H9 (cell line): ENCODE results near the gene CARD11. TPM values are rescaled to one million over a fixed set of nuclear protein-coding genes. Genes with fewer than 3 reads are reported as not detected.

Experiments used
- DNase-seq: peaks from one replicate; pipeline ENCODE4 v3.0.0-alpha.2; 2017
- H2AFZ ChIP-seq: one replicate; pipeline ENCODE4 v1.6.1; 2013; ENCODE audit warnings: mild to moderate bottlenecking, low read length, control low read depth, moderate library complexity
- H2AK5ac ChIP-seq: 2 replicates; pipeline ENCODE4 v1.6.1; 2013; ENCODE audit warnings: low read length, control low read depth, mixed read lengths; ENCODE audit not compliant: insufficient read length
- H2BK120ac ChIP-seq: one replicate; pipeline ENCODE4 v1.6.1; 2013; ENCODE audit warnings: low read depth, mild to moderate bottlenecking, low read length, control low read depth, inconsistent platforms; ENCODE audit not compliant: poor library complexity, severe bottlenecking
- H2BK12ac ChIP-seq: 2 replicates; pipeline ENCODE4 v1.6.1; 2013; ENCODE audit warnings: low read length, control low read depth, mixed read lengths, low read depth; ENCODE audit not compliant: insufficient read length
- H2BK15ac ChIP-seq: 2 replicates; pipeline ENCODE4 v1.6.1; 2013; ENCODE audit warnings: low read depth, low read length, control low read depth
- H2BK20ac ChIP-seq: one replicate; pipeline ENCODE4 v1.6.1; 2013; ENCODE audit warnings: low read depth, mild to moderate bottlenecking, low read length, control low read depth, inconsistent platforms; ENCODE audit not compliant: poor library complexity, severe bottlenecking
- H2BK5ac ChIP-seq: 2 replicates; pipeline ENCODE4 v1.6.1; 2013; ENCODE audit warnings: low read length, control low read depth, mixed read lengths; ENCODE audit not compliant: insufficient read length
- H3K14ac ChIP-seq: 2 replicates; pipeline ENCODE4 v1.6.1; 2013; ENCODE audit warnings: low read length, control low read depth; ENCODE audit not compliant: insufficient read depth
- H3K18ac ChIP-seq: 2 replicates; pipeline ENCODE4 v1.6.1; 2013; ENCODE audit warnings: low read depth, mild to moderate bottlenecking, mixed read lengths, low read length, control low read depth; ENCODE audit not compliant: insufficient read length
- H3K23ac ChIP-seq: 2 replicates; pipeline ENCODE4 v1.6.1; 2013; ENCODE audit warnings: low read length, control low read depth, mixed read lengths, low read depth; ENCODE audit not compliant: insufficient read length
- H3K23me2 ChIP-seq: 2 replicates; pipeline ENCODE4 v1.6.1; 2013; ENCODE audit warnings: low read depth, mild to moderate bottlenecking, mixed read lengths, low read length, control low read depth; ENCODE audit not compliant: insufficient read length, poor library complexity, severe bottlenecking
- H3K27ac ChIP-seq: 2 replicates; pipeline ENCODE4 v1.5.1; 2013; ENCODE audit warnings: low read length, control low read depth, mixed read lengths, low read depth; ENCODE audit not compliant: insufficient read length
- H3K27me3 ChIP-seq: 2 replicates; pipeline ENCODE4 v1.6.1; 2013; ENCODE audit warnings: low read length, control low read depth, inconsistent platforms; ENCODE audit not compliant: insufficient read depth
- H3K4ac ChIP-seq: 2 replicates; pipeline ENCODE4 v1.6.1; 2013; ENCODE audit warnings: low read depth, mild to moderate bottlenecking, control low read depth, inconsistent platforms, low read length, moderate library complexity
- H3K4me1 ChIP-seq: 2 replicates; pipeline ENCODE4 v1.6.1; 2013; ENCODE audit warnings: low read length, control low read depth, inconsistent platforms; ENCODE audit not compliant: insufficient read depth
- H3K4me2 ChIP-seq: 2 replicates; pipeline ENCODE4 v1.6.1; 2013; ENCODE audit warnings: low read length, control low read depth, mixed read lengths; ENCODE audit not compliant: insufficient read length, insufficient read depth
- H3K56ac ChIP-seq: 2 replicates; pipeline ENCODE4 v1.6.1; 2013; ENCODE audit warnings: low read depth, mild to moderate bottlenecking, mixed read lengths, low read length, control low read depth; ENCODE audit not compliant: insufficient read length
- H3K79me1 ChIP-seq: 2 replicates; pipeline ENCODE4 v1.6.1; 2013; ENCODE audit warnings: low read depth, mild to moderate bottlenecking, moderate library complexity, low read length, control low read depth, inconsistent platforms; ENCODE audit not compliant: insufficient read depth, poor library complexity, severe bottlenecking
- H3K79me2 ChIP-seq: 2 replicates; pipeline ENCODE4 v1.6.1; 2013; ENCODE audit warnings: low read length, control low read depth, inconsistent platforms; ENCODE audit not compliant: insufficient read depth
- H3K9ac ChIP-seq: 2 replicates; pipeline ENCODE4 v1.6.1; 2013; ENCODE audit warnings: low read length, control low read depth, mixed read lengths; ENCODE audit not compliant: insufficient read length; ENCODE audit errors: extremely low read depth
- H3K9me3 ChIP-seq: one replicate; pipeline ENCODE4 v1.6.1; 2013; ENCODE audit warnings: low read depth, low read length, inconsistent platforms; ENCODE audit not compliant: control insufficient read depth
- H3T11ph ChIP-seq: one replicate; pipeline ENCODE4 v1.6.1; 2013; ENCODE audit warnings: mild to moderate bottlenecking, low read length, control low read depth, inconsistent platforms
- H4K20me1 ChIP-seq: one replicate; pipeline ENCODE4 v1.6.1; 2013; ENCODE audit not compliant: control insufficient read depth, insufficient read length, insufficient read depth
- H4K5ac ChIP-seq: 2 replicates; pipeline ENCODE4 v1.6.1; 2013; ENCODE audit warnings: low read depth, mild to moderate bottlenecking, mixed read lengths, low read length, control low read depth; ENCODE audit not compliant: insufficient read length
- H4K8ac ChIP-seq: replicated peaks from 2 replicates; pipeline ENCODE4 v1.6.1; 2013; ENCODE audit warnings: low read length, control low read depth, mixed read lengths, low read depth; ENCODE audit not compliant: insufficient read length
- H4K91ac ChIP-seq: 2 replicates; pipeline ENCODE4 v1.6.1; 2013; ENCODE audit warnings: low read depth, mild to moderate bottlenecking, moderate library complexity, mixed read lengths, low read length, control low read depth; ENCODE audit not compliant: insufficient read length
- H3K27ac Mint-ChIP-seq, 3 experiments: 2 replicates in 2 of 3; 3 replicates in 1 of 3; pipeline ENCODE4 v1.8.0; 2020 to 2021; ENCODE audit warnings: mixed read lengths in 3 of 3, mild to moderate bottlenecking in 1 of 3, moderate library complexity in 1 of 3
- H3K27me3 Mint-ChIP-seq: 2 replicates; pipeline ENCODE4 v1.8.0; 2021; ENCODE audit warnings: low read depth, mild to moderate bottlenecking, moderate library complexity, mixed read lengths
- H3K36me3 Mint-ChIP-seq, 3 experiments: 2 replicates in 2 of 3; 3 replicates in 1 of 3; pipeline ENCODE4 v1.8.0; 2020 to 2021; ENCODE audit warnings: low read depth in 3 of 3, mixed read lengths in 3 of 3; ENCODE audit not compliant: insufficient read depth in 1 of 3
- H3K4me1 Mint-ChIP-seq, 2 experiments: 2 replicates each; pipeline ENCODE4 v1.8.0; 2020; ENCODE audit warnings: mixed read lengths in 2 of 2
- H3K4me3 Mint-ChIP-seq, 2 experiments: 2 replicates in 1 of 2; 3 replicates in 1 of 2; pipeline ENCODE4 v1.8.0; 2020 to 2021; ENCODE audit warnings: mild to moderate bottlenecking in 2 of 2, mixed read lengths in 2 of 2, moderate library complexity in 1 of 2
- H3K9me3 Mint-ChIP-seq, 2 experiments: 2 replicates in 1 of 2; 3 replicates in 1 of 2; pipeline ENCODE4 v1.8.0; 2020; ENCODE audit warnings: mild to moderate bottlenecking in 2 of 2, mixed read lengths in 2 of 2, moderate library complexity in 1 of 2
- WGBS: extraction: QIAGEN DNeasy Blood & Tissue Kit; methylation state at CpG from one replicate; pipeline ENCODE4 v1.1.7; 2013; ENCODE audit warnings: missing lambda C conversion rate, low lambda C conversion rate, mixed read lengths; ENCODE audit not compliant: insufficient read length; ENCODE audit errors: extremely low coverage; 5-methylcytosine and 5-hydroxymethylcytosine counted together
- total RNA-seq: library from RNA; stranded (reverse); gene quantifications from 2 replicates; pipeline ENCODE4 v1.2.1, GENCODE V29; 2021
- TF ChIP-seq, protein P1 (sequence below): fragments of 200-600 bp; sonication (generic); conservative IDR thresholded peaks from 3 replicates; pipeline ENCODE4 v1.8.0; 2021; ENCODE audit warnings: antibody characterized with exemption, mild to moderate bottlenecking

CARD11 gene
- total RNA-seq, 1 experiment from 2014 or later = 20.0 TPM

DNA sequence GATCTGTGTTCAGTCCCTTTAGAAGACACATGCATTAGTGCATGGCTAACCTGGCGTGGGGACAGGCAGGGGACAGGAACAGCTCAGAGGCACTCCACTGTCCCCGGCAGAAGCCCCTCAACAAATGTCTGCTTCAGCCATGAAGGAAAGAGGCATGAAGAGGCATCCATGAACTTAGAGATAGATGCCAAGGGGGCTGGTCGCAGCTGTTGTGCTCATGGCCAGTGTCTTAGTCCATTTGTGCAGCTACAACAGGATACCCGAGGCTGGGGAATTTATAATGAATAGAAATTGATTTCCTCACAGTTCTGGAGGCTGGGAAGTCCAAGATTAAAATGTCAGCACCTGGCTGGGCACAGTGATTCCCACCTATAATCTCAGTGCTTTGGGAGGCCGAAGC is 185.0 kb downstream of the CARD11 start:
- H3K79me1 ChIP-seq = no peaks in the 10 kb centered on the region
- H2BK12ac ChIP-seq = no peak overlapping the region
- no peak overlapping the region for H3K18ac ChIP-seq
- Mint-ChIP-seq H3K27me3 (no peaks in the 10 kb centered on the region; the same call in 1 of the 2 replicates), H3K27ac (no peak overlapping the region), H3K9me3 (no peaks in the 10 kb centered on the region), H3K4me1 (peaks cover 3 to 7% of the 10 kb centered on the region in 2 experiments), H3K4me3 (no peak overlapping the region), H3K36me3 (no peaks in the 10 kb centered on the region; a peak in 2 of 7 replicates)
- H3T11ph ChIP-seq = no peak overlapping the region
- no CpG with 5 or more reads among the region's 5 CpGs for WGBS
- H3K4me2 ChIP-seq = no peak overlapping the region
- H3K14ac ChIP-seq = no peak overlapping the region
- TF ChIP-seq, protein P1, sequence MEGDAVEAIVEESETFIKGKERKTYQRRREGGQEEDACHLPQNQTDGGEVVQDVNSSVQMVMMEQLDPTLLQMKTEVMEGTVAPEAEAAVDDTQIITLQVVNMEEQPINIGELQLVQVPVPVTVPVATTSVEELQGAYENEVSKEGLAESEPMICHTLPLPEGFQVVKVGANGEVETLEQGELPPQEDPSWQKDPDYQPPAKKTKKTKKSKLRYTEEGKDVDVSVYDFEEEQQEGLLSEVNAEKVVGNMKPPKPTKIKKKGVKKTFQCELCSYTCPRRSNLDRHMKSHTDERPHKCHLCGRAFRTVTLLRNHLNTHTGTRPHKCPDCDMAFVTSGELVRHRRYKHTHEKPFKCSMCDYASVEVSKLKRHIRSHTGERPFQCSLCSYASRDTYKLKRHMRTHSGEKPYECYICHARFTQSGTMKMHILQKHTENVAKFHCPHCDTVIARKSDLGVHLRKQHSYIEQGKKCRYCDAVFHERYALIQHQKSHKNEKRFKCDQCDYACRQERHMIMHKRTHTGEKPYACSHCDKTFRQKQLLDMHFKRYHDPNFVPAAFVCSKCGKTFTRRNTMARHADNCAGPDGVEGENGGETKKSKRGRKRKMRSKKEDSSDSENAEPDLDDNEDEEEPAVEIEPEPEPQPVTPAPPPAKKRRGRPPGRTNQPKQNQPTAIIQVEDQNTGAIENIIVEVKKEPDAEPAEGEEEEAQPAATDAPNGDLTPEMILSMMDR = no peak
- H3K4me1 ChIP-seq = no peaks in the 10 kb centered on the region
- H3K79me2 ChIP-seq = no peaks in the 10 kb centered on the region
- no peak for DNase-seq
- H3K23me2 ChIP-seq = no peaks in the 10 kb centered on the region
- H2AFZ ChIP-seq = no peak overlapping the region
- no peaks in the 10 kb centered on the region for H3K27me3 ChIP-seq
- no peak overlapping the region for H4K91ac ChIP-seq
- no peak overlapping the region for H4K5ac ChIP-seq
- no peaks in the 10 kb centered on the region for H4K20me1 ChIP-seq
- H4K8ac ChIP-seq = no peak overlapping the region
- H3K9ac ChIP-seq = no peak overlapping the region
- no peak overlapping the region for H2AK5ac ChIP-seq
- no peak overlapping the region for H2BK15ac ChIP-seq
- no peak overlapping the region for H3K56ac ChIP-seq
- H3K23ac ChIP-seq = no peak overlapping the region
- no peaks in the 10 kb centered on the region for H3K9me3 ChIP-seq
- no peak overlapping the region for H2BK20ac ChIP-seq
- no peak overlapping the region for H2BK5ac ChIP-seq
- H3K4ac ChIP-seq = no peak overlapping the region
- no peak overlapping the region for H2BK120ac ChIP-seq
- no peak overlapping the region for H3K27ac ChIP-seq
